EL (cell line): ENCODE measurements around the gene KHDC1.
"Not testable (repeated sequence)": the region's sequence is repeated elsewhere in the genome, so short reads cannot be mapped to it uniquely, and the experiment has no call there.

ENCODE experiments used
- DNase-seq: peaks from one replicate; pipeline ENCODE4 v3.0.0-alpha.2; 2016

The KHDC1 gene

DNA sequence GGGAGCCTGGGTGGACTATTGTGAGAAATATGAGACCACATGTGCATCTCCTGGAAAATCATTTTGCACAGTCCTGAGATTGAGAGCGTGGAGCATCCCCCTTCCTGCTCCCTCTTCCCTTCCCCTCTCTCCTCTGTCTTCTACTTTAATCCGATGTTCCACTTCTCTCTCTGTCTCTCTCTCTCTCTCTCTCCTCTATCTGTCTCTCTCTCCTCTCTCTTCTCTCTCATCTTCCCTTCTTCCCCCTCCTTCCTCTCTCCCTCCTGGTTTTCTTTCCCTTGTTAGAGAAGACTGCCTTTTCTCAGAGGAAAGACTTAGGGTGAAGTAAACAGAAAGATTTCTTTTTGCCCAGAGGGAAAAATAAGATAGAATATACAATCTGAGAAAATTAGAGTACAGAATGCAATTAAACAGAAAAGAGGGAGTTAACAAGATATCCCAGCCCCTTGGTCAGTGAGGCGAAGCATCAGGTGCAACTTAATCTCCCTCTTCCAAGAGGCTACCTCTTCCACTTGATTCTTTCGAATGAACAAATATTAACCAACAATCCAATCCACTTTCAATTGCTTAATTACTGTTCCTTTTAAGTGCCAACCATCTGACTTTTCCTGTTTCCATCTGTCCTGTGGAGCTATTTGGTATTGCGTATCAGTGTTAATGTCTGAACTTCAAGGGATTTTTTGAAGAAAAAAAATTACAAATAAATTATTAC, 14.6 kb downstream of the KHDC1 start:
- DNase-seq = no peak

DNA sequence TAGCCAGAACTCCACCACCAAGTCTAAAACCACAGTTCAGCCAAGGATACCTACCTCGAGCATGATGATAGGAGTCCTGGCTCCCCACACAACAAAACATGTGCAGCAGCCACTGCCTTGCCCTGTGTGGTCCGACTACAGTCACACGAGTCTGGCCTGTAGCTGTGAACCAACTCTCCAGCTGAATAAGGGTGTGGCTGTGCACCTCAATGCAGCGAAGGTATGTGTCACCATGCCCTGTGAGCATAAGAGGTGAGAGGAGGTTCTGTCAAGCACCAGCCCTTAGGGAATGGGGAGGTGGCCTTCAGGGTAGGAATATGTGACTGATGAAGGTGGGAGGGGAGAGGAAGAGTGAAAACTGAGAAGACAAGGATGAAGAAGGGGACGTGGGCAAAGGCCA, 21.0 kb downstream of the KHDC1 start:
- no peak for DNase-seq

DNA sequence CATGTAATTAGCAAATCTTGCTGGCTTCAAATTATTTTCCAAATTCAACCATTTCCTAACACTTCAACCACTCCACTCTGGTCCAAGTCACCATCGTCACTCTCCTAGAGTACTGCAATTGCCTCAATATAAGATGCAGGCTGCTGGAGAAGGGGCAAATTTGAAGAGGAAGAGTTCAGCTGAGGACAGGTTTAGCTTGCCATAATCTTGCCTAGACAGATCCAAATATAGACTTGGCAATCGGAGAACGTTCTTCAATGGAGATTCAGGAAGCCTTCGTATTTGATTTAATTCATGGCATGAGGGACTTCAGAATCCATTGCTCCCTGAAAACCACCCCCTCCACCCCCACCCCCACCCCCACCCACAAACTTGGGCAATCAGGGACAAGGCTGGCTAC, 22.3 kb downstream of the KHDC1 start:
- no peak for DNase-seq

DNA sequence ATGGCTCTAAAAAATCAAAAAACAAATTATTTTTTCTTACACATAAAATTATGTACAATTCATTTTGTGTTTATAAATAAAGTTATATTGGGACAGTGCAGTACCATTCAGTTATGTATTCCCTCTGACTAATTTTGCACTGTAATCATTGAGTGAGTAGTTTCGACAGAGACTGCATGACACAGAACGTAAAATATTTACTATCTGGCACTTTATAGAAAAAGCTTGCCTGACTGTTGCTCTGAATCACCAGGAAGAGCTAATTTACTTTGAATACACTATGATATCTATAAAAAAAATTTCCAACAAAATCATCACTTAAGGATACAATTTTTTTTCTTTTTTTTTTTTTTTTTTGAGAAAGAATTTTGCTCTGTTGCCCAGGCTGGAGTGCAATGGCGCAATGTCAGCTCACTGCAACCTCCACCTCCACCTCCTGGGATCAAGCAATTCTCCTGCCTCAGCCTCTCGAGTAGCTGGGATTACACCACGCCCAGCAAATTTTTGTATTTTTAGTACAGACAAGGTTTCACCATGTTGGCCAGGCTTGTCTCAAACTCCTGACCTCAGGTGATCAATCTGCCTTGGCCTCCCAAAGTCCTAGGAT, 26.7 kb downstream of the KHDC1 start:
- peak; percentile 93 for DNase-seq

DNA sequence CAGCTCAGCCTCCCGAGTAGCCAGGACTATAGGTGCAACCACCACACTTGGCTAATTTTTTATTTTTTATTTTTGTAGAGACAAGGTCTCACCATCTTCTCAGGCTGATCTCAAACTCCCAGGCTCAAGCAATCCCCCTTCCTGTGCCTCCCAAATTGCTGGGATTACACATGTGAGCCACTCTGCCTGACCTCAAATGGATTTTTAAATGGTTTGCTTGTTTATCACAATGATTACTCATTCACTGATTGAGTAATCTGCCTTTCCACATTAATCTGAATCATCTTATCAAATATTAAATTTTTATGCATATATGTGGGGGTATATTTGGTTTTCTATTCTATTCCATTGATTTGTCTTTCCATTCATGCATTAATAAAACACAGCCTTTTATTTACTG, 28.3 kb downstream of the KHDC1 start:
- peak; percentile 87 for DNase-seq

DNA sequence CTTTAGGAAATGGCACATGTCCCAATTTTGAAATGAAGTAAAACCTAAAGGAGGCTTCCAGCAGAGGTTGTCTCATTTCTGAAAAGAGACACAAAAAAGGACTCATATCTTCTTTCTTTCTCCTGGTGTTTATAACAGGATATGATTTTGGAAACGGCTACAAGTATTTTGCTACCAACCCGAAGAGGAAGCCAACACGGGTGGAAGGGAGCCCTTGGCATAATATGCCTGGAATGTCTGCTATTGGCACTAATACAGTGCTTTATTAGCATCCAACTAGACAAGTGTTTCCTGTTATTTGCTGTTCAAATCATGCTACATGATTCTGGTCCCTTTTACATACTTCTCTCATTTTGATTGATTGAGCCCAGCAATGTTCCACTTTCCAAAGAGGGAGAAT, 29.0 kb downstream of the KHDC1 start:
- DNase-seq = peak; percentile 69

DNA sequence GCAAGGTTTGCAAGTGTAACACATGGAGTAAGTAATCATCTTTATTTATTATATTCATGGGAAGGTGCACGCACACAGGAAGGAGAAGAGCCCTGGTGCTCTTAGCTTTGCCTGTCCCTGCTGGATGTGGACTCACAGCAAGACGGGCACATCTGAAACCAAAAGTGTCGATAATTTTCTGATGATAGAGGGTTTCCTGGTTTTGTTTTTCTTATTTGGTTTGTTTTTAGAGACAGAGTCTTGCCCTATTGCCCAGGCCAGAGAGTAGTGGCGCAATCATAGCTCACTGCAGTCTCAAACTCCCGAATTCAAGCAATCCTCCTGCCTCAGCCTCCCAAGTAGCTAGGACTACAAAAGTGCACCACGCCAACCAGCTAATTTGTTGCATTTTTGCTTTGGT, 29.9 kb downstream of the KHDC1 start:
- no peak for DNase-seq

DNA sequence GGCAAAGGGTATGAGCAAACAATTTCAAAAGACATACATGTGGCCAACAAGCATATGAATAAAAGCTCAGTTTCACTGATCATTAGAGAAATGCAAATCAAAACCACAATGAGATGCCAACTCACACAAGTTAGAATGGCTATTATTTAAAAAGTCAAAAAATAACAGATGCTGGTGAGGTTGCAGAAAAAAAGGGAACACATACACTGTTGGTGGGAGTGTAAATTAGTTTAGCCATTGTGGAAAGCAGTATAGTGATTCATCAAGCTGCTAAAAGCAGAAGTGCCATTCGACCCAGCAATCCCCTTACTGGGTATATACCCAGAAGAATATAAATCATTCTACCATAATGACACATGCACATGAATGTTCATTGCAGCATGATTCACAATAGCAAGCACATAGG, 31.0 kb downstream of the KHDC1 start:
- DNase-seq = peak; percentile 6

DNA sequence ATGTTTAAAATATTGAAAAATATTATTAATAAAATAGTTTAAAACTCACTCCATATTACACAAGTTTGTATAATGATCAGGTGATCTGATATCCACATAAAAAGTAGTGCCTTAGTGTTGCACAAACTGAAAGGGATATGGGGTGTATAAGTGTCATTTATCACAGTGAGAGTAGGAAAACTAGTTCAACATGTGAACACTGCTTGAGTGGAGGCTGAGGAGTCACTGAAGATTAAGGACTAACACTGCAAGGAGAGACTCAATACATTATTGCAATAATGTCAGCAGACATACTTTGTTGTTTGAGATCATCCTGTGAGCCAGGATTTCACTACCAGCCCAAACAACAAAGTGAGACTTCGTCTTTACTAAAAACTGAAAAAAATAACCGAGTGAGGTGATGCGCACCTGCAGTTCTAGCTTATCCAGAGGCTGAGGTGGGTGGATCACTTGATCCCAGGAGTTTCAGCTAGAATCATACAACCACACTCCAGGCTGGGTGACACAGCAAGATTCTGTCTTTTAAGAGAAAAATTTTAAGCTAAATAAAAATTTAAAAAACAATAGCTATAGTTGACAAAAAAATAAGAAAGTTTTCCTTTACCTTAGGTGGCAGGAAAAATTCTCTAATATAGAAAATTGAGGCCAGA, 35.3 kb downstream of the KHDC1 start:
- no peak for DNase-seq

DNA sequence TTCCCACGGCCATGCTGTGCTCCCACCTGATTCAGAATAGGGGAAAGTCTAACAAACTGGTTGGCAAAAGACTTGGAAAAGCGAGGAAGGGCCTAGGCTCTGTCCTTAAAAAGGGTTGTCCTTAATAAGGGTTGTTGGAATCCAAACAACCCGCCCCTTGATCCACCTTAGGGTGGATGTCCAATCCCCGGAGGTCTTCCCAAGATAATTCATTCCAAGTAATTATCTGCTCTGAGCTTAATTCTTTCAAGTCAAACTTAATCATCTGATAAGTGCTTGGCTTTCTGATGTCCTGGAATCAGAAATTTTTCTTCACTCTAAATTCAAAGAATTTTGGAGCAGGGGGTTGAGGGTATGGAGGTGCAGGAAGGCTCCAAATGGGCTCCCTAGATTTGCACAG, 37.6 kb downstream of the KHDC1 start, which contains the start of gene KHDC1L:
Gene KHDC1L (minus strand): TSS at position 101 of the 400 bp plus-strand sequence. CDS start 88 bp downstream, at position 13.
- no peak for DNase-seq

DNA sequence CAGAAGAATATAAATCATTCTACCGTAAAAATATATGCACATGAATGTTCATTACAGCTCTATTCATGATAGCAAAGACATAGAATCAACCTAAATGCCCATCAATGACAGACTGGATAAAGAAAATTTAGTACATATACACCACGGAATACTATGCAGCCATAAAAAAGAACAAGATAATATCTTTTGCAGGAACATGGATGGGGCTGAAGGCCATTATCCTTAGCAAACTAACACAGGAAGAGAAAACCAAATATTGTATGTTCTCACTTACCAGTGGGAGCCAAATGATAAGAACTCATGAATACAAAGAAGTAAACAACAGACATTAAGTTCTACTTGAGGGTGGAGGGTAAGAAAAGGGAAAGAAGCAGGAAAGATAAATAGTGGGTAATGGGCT, 46.1 kb downstream of the KHDC1 start:
- no peak for DNase-seq

DNA sequence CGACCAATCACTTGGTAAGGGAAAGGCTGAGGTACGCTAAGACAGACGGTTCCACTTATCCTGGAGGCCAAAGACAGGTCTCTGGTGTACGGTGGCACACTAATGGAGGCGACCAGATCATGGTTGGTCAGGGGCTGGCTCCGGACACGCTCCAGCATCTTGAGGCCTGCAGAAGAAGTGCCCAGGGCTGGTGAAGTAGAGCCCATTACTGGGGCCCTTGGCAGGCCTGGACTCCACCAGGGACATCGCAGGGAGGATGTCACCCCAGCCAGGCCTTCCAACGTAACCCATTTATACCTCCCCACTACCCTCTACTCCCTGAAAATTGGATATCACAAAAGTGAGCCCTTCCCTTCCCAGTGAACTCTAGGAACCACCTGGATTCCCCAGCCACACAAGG, 53.9 kb downstream of the KHDC1 start:
- no peak for DNase-seq

DNA sequence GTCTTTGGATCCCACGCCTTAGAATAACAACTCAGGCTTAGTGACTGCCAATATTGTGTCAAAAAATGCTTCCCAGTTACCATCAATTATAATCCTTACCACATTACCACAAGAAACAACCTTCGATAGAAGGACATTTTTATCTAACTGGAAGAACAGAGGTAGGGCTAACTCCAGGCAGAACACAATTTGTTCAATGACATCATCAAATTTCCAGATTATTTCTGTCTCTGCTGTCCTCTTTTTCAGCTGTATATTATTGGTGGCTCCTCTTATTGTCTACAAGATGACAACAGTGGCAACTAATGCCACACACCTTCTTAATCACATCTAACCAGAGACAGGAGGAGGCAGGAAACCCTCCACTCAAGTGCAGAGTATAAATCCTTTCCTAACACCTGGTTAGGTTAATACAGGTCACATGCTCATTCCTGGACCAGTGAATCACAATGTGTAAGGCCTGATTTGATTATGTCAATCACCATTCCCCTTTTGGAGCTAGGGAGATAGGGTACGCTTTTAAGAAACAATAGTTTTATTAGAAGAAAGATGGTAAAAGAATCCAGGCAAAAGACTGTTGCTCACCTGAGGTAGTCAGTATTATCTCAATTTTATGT, 55.7 kb downstream of the KHDC1 start:
- DNase-seq = no peak

DNA sequence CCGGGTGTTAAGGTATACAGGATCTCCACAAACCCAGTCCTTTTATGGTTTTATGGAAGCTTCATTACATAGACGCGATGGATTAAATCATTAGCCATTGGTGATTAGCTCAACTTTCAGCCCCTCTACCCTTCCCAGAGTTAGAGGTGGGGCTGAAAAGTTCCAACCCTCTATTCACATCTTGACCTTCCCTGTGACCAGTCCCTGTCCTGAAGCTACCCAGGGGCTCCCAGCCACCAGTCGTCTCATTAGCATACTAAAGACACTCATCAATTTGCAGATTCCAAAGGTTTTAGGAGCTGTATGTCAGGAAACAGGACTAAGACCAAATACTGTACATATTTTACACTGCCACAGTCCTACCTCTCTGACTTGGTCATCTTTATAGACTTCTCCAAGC, 58.7 kb downstream of the KHDC1 start:
- DNase-seq = no peak

DNA sequence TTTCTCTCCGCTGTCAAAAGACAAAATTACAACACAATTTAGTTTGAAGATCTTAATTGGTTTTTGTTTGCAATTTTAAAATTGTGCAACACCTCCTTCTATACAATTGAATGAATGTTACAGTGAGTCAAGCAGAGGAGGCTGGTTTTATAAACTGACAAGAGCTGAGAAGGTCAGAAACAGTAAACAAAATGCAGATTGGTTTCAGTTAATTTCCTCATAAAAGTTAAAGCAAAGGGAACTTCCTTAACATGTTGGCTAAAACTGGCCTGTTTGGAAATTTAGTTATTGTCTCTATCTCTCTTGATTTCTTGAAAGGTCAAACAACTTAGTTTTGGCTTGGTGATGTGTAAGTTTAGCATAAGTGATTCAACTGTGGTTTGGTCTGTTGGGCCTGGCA, 59.9 kb downstream of the KHDC1 start:
- DNase-seq = no peak

DNA sequence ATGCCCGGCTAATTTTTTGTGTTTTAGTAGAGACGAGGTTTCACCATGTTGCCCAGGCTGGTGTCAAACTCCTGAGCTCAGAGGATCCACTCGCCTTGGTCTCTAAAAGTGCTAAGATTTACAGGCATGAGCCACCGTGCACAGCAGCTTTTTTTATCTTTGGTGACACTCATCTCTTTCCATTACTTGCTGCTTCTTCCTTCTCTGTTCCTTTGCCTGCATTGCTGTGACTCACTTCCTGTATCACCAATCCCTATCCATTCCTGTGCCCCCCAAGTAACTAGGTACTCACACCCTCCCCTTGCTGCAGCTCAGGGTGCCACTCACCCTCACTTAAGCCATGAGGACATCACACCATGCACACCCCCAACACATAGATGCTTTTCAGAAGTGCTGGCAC, 62.3 kb downstream of the KHDC1 start:
- peak; percentile 48 for DNase-seq

DNA sequence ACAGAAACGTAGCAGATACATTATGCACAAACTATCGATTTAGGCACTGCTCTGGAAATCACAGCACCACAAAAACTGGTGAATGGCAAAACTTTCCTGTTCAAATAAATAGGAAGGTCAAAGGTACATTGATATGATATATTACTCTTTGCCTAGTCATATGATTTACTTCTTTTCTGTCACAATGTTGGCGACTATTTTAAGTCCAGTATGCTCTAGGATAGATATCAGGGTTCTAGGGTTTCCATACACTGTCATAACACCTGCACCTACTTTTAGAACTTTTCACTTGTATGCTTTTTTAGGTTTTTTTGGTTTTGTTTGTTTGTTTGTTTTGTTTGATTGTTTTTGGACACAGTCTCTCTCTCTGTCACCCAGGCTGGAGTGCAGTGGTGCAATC, 62.7 kb downstream of the KHDC1 start:
- DNase-seq = no peak

DNA sequence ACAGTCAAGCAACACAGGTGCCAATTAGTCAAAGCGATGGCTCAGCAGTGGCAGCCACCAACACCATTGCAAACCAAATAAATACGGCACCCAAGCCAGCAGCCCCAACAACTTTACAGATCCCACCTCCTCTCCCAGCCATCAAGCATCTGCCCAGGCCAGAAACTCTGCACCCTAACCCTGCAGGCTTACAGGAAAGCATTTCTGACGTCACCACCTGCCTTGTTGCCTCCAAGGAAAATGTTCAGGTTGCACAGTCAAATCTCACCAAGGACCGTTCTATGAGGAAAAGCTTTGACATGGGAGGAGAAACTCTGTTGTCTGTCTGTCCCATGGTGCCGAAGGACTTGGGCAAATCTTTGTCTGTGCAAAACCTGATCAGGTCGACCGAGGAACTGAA, 68.3 kb downstream of the KHDC1 start:
- DNase-seq = no peak

DNA sequence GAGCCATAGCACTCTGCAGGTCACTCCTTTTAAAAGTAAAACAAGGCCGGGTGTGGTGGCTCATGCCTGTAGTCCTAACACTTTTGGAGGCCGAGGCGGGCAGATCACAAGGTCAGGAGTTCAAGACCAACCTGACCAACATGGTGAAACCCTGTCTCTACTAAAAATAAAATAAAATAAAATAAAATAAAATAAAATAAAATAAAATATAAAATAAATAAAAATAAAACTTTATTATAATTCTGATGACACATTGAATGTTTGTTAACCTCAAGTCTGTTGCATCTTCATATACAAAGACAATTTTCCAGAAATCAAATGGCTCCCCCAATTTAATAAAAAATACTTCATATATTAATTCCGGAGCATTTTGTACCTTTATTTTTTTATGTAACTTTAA, 69.7 kb downstream of the KHDC1 start:
- not testable (repeated sequence) for DNase-seq
